Heart right ventricle (tissue), 16 donors: ENCODE measurements around the gene MS4A10. TPM values are rescaled to one million over a fixed set of nuclear protein-coding genes. Genes with fewer than 3 reads are reported as not detected.

Experiments
- ATAC-seq, 8 donors: fragments of 200-7000 bp; cut with Tn5 transposase; one replicate each; pipeline ENCODE4 v1.9.1; 2020; ENCODE audit warnings: mild to moderate bottlenecking in 8 of 8, moderate library complexity in 8 of 8, moderate number of reproducible peaks in 1 of 8
- DNase-seq, 2 donors: peaks; one replicate each; pipeline ENCODE4 v3.0.0-alpha.2; 2020
- H3K27ac ChIP-seq, 10 donors: fragments of 200-600 bp; sonication (generic) in 2 of 10; one replicate each; pipeline versions ENCODE4 v1.5.0 to v1.8.0; 2020 to 2022; ENCODE audit warnings: mild to moderate bottlenecking in 3 of 10
- H3K27me3 ChIP-seq, 7 donors: fragments of 200-600 bp; one replicate each; pipeline ENCODE4 v1.8.0; 2021 to 2022; ENCODE audit warnings: mild to moderate bottlenecking in 2 of 7
- H3K36me3 ChIP-seq, 9 donors: fragments of 200-600 bp; sonication (generic) in 1 of 9; one replicate each; pipeline versions ENCODE4 v1.5.0 to v1.8.0; 2020 to 2022; ENCODE audit warnings: mild to moderate bottlenecking in 2 of 9
- H3K4me1 ChIP-seq, 9 donors: fragments of 200-600 bp; sonication (generic) in 1 of 9; one replicate each; pipeline versions ENCODE4 v1.5.0 to v1.8.0; 2020 to 2022; ENCODE audit warnings: mild to moderate bottlenecking in 4 of 9
- H3K4me3 ChIP-seq, 10 donors: fragments of 200-600 bp; sonication (generic) in 2 of 10; one replicate each; pipeline versions ENCODE4 v1.5.0 to v1.8.0; 2020 to 2022; ENCODE audit warnings: mild to moderate bottlenecking in 7 of 10, moderate library complexity in 2 of 10
- H3K9me3 ChIP-seq, 11 donors: fragments of 200-600 bp in 10 of 11; sonication (generic) in 2 of 11; one replicate each; pipeline versions ENCODE4 v1.5.0 to v1.8.0; 2013 to 2022; ENCODE audit warnings: mild to moderate bottlenecking in 2 of 11, control low read depth in 1 of 11, moderate library complexity in 1 of 11
- WGBS, 2 donors: extraction: QIAGEN DNeasy Blood & Tissue Kit; methylation state at CpG; one replicate each; pipeline ENCODE4 v1.1.7; 2013; ENCODE audit warnings: inconsistent platforms in 1 of 2; 5-methylcytosine and 5-hydroxymethylcytosine counted together
- intact Hi-C, 10 donors: fragments of 100-400 bp; cut with DNase I; formaldehyde crosslinking; loops; one replicate each; pipeline versions ENCODE4 v1.11.1 to v1.14.2; 2022
- polyA plus RNA-seq, 2 donors: library from polyadenylated mRNA; stranded (reverse); fragments of 200-250 nt; gene quantifications; one replicate each; pipeline ENCODE4 v1.2.3, GENCODE V29; 2013
- total RNA-seq, 10 donors: library from RNA; stranded (reverse); fragmentation: NEBNext Ultra II Directional in 3 of 10; extraction: Animal tissue kit (Norgen Biotek cat#: 25700) in 3 of 10; gene quantifications; one replicate each; pipeline versions ENCODE4 v1.2.1 to v1.2.4, GENCODE V29; 2021 to 2023
- TF ChIP-seq, protein P1 (sequence below), 9 donors: fragments of 200-600 bp; sonication (generic) in 2 of 9; IDR thresholded peaks; one replicate each; pipeline versions ENCODE4 v1.5.0 to v1.8.0; 2021 to 2022; ENCODE audit warnings: antibody characterized with exemption in 9 of 9, mild to moderate bottlenecking in 5 of 9, moderate library complexity in 1 of 9
- donor health status: Arrhythmogenic right ventricular cardiomyopathy.
- donor health status: ischemic (EF 13 %, LVEDD 7.1; RV severe dilation, severe dysfunction).
- donor health status: healthy with polysubstance abuse.
- donor health status: DM: no; HTN: yes; CAD: no.
- donor health status: DM: no; HTN: no; CAD: no.
- donor health status: ischemic (EF 25% LVEDD 6.9; RV normal size, moderate dysfunction).
- donor health status: ischemic (EF 25% LVEDD 5.7; RV mildly dilated, moderate dysfunction).
- donor health status: healthy.
- donor health status: DM: yes; HTN: yes; CAD: no.
- donor health status: Ischemic cardiomyopathy.
- donor health status: ischemic (EF 35%, LVEDD 5.7; RV mildly dilated, moderate dysfunction).
- donor health status: nonischemic (EF 11% LVEDD 7.7; RV severe dilation, severe dysfunction).
- donor health status: DM: yes; HTN: yes; CAD: no.
- donor health status: PGD.
- donor health status: ischemic (EF 29% LVEDD 5.4; RV normal size, mild dysfunction).
- donor health status: nonischemic (EF 23%, LVEDD 6.1; RV moderate dilation, normal function).

The MS4A10 gene
- total and polyA plus RNA-seq, 12 donors = not detected

DNA sequence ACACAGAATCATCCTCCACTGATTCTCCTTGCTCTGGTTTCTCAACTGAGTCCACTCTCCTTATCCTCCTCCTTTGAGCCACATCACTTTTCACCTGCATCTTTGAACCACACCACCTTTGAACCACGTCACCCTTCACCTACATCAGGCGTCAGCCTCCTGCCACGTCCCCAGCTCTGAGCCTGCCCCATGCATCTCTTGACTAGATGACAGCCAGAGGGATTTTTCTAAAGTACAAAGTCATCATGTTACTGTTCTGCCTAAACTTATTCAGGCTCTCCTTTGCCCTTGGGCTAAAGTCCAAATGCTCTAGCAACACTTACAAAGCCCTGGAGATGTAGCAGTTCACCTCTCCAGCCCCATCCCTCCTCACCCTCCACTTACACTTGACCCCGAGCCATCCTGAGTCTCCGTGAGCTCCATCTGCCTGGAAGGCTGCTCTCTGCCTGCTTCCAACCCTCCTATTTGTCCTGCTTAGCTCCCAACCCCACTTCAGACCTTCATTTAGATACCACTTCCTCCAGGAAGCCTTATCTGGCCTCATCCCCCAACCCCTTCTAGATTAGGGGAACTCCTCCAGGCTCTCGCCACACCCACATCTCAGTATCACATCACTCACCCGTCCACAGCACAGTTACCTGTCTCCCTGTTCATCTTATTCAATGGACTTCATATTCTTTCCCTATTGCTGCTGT lies 3.7 kb upstream of the MS4A10 start:
- intact Hi-C loops = loop anchor here in 1 of 10 donors (5.0 kb wide), 1 partner anchor 111 kb away; no protein-coding TSS in a partner anchor
- no peaks in the 10 kb centered on the region for H3K36me3 ChIP-seq
- DNase-seq (no peak), ATAC-seq (no peak)
- TF ChIP-seq, protein P1, sequence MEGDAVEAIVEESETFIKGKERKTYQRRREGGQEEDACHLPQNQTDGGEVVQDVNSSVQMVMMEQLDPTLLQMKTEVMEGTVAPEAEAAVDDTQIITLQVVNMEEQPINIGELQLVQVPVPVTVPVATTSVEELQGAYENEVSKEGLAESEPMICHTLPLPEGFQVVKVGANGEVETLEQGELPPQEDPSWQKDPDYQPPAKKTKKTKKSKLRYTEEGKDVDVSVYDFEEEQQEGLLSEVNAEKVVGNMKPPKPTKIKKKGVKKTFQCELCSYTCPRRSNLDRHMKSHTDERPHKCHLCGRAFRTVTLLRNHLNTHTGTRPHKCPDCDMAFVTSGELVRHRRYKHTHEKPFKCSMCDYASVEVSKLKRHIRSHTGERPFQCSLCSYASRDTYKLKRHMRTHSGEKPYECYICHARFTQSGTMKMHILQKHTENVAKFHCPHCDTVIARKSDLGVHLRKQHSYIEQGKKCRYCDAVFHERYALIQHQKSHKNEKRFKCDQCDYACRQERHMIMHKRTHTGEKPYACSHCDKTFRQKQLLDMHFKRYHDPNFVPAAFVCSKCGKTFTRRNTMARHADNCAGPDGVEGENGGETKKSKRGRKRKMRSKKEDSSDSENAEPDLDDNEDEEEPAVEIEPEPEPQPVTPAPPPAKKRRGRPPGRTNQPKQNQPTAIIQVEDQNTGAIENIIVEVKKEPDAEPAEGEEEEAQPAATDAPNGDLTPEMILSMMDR (IDR thresholded peaks at IDR 0.05) = no peak
- H3K9me3 ChIP-seq = no peaks in the 10 kb centered on the region
- H3K4me1 ChIP-seq = peaks cover 0 to 31% (median 8%) of the 10 kb centered on the region in 9 donors
- WGBS, 2 donors = 76% methylated on average over 7 of the region's 7 CpGs
- no peak overlapping the region for H3K4me3 ChIP-seq
- H3K27ac ChIP-seq = no peak overlapping the region
- H3K27me3 ChIP-seq = no peaks in the 10 kb centered on the region

DNA sequence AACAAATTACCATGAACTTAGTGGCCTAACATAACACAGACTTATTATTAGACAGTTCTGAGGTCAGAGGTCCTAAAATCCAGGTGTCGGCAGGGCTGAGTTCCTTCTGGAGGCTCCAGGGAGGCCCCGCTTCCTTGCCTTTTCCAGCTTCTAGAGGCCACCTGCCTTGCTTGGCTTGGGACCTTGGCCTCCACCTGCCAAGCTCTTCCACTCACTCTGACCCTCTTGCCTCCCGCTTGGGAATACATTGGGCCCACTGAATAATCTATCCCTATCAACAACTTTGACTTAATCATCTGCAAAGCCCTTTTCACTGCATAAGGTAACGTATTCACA lies 3.2 kb upstream of the MS4A10 start:
- Histone ChIP-seq H3K4me3 (no peak overlapping the region), H3K36me3 (no peaks in the 10 kb centered on the region), H3K27ac (no peak overlapping the region), H3K9me3 (no peaks in the 10 kb centered on the region), H3K27me3 (no peaks in the 10 kb centered on the region), H3K4me1 (peaks cover 0 to 31% (median 11%) of the 10 kb centered on the region in 9 donors)
- WGBS, 2 donors = 95 to 97% methylated on average over 4 of the region's 4 CpGs
- DNase-seq (no peak), ATAC-seq (no peak)
- intact Hi-C loops = loop anchor here in 1 of 10 donors (5.0 kb wide), 1 partner anchor 110 kb away; no protein-coding TSS in a partner anchor
- TF ChIP-seq, protein P1 (IDR thresholded peaks at IDR 0.05) = no peak

DNA sequence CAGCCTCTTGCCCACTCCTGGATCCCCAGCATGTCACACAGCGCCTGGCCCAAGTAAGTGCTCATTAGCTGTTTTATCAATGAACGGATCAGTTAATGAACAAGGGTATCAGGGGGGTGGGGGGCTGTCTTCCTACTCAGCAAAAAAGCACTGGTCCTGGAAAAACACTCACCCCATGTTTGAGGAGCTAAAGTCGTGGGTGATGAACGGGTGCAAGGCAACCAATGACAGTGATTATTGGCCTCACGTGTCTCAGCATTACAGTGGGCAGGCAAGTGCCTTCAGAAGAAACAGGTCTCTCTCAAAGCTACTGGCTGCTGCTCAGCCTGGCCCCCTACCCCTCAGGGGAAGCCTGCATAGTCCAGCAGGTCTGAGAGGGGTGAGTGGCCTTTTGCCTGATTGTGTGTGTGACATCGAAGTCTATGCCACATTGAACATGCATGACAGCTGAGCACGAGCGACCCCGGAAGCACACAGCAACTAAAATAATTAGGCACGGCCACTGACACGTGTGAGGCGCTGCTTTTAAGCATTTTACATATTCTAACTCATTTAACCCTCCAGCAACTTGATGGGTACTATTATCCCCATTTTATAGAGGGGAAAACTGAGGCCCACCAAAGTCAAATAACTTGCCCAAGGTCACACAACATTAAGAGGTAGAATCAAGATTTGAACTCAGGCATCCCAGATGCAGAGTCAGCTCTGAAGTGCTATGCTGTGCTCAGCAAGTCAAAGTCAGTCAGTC lies 2.6 kb upstream of the MS4A10 start:
- H3K27ac ChIP-seq = no peak overlapping the region
- no peaks in the 10 kb centered on the region for H3K27me3 ChIP-seq
- no peak overlapping the region for H3K4me3 ChIP-seq
- TF ChIP-seq, protein P1 (IDR thresholded peaks at IDR 0.05) = no peak
- intact Hi-C loops = loop anchor here in 1 of 10 donors (5.0 kb wide), 1 partner anchor 110 kb away; no protein-coding TSS in a partner anchor
- 86 to 89% methylated on average over 12 of the region's 12 CpGs for WGBS, 2 donors
- DNase-seq (no peak), ATAC-seq (no peak)
- peaks cover 2 to 31% (median 12%) of the 10 kb centered on the region in 9 donors for H3K4me1 ChIP-seq
- H3K9me3 ChIP-seq = no peaks in the 10 kb centered on the region
- no peaks in the 10 kb centered on the region for H3K36me3 ChIP-seq

DNA sequence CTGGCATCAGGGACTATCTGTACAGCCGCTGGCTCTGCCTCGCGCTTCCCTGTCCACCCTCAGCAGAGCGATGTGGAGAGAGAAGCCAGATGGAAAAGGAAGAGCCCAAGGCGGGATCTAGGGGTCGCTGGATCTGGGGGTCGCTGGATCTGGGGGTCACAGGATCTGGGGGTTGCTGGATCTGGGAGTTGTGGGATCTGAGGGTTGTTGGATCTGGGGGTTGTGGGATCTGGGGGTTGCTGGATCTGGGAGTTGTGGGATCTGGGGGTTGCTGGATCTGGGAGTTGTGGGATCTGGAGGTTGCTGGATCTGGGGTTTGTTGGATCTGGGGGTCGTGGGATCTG lies 2.0 kb upstream of the MS4A10 start:
- intact Hi-C loops = loop anchor here in 1 of 10 donors (5.0 kb wide), 1 partner anchor 109 kb away; no protein-coding TSS in a partner anchor
- ATAC-seq (no peak), DNase-seq (no peak)
- Histone ChIP-seq H3K4me1 (peaks cover 4 to 32% (median 14%) of the 10 kb centered on the region in 9 donors), H3K9me3 (no peaks in the 10 kb centered on the region), H3K27ac (no peak overlapping the region), H3K36me3 (no peaks in the 10 kb centered on the region), H3K27me3 (no peaks in the 10 kb centered on the region), H3K4me3 (no peak overlapping the region)
- TF ChIP-seq, protein P1 (IDR thresholded peaks at IDR 0.05) = no peak
- WGBS, 2 donors = 93 to 94% methylated on average over 8 of the region's 8 CpGs
